COR-L47 (cell line): Measurements from ENCODE around the gene PNPLA7.
A peak's percentile ranks its signal among the peaks of the same experiment; 100 is the strongest.
"Not testable (repeated sequence)": the region's sequence is repeated elsewhere in the genome, so short reads cannot be mapped to it uniquely, and the experiment has no call there.

ENCODE experiments used
- DNase-seq: peaks from one replicate; lab custom pipeline; 2025; lab: John Stamatoyannopoulos, UW

Gene PNPLA7

DNA sequence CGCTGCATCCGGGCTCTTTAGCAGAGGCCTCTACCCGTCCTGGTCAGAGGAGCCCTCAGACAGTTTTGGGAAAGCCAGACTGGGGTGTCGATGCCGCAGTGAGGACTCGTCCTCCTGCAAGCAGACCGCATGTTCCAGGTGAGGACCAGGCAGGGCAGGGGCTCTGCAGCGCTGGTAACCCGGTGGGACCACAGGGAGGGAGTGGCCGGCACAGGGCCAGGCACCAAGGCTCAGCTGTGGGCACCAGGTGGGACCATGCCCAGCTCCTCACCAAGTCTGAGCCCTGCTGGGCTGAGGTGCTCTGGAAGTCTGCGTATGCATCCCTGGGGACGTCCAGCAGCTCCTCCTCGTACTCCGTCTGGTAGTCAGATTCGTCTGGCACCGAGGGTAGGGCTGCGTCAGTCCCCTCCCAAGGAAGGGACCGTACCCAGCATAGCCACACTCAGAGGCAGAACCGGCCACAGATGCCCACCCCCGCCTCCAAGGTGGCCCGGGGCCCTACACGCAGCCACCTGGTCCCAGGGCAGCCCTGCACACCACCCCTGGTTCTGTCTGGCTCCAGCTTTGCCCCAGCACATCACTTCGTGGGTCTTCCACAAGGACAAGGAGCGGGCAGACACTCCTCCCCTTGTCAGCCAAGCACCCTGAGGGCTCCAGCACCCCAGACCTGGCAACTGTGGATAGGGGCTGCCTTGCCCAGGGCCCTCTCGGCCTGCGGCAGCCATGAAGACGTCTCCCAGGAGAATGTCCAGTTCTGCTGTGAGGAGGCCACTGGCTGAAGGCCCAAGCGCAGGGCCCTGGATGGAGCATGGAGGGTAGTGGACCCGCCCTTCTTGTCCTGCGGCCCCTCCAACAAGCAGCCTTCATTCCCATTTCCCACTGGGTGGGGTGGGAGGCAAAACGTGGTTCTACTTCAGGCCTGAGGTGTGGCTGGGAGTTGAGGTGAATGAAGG is 89.6 kb downstream of the PNPLA7 start:
- DNase-seq, result no peak

DNA sequence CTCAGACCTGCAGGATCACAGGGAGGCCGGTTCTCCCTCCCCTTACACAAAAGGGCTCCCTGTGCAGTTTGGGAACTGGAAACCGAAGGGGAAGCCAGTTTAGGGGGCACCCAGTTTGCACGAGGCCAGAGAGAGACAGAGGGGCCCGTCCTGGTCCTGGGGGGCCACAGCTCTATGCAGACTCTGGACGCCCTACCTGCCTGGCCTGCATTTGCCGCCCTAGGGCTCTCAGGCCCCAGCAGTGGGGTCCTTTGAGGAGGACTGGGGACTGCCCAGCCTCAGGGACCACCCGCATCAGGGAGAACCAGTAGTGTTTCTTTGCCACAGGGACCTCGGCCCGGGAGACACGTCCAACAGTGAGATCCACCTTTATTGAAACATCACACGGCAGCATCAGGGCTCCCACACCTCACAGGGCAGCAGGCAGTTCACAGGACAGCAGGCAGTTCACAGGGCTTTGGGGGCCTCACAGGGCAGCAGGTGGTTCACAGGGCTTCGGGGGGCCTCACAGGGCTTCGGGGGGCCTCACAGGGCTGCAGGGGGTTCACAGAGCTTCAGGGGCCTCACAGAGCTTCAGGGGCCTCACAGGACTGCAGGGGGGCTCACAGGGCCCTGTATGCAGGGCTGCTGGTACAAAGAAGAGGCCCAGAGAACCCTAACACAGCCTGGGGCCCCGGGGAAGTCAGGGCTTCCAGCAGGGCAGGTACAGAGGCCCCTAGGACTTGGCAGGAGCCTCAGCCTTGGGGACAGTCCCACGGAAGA is 90.4 kb downstream of the PNPLA7 start:
- no peak for DNase-seq

DNA sequence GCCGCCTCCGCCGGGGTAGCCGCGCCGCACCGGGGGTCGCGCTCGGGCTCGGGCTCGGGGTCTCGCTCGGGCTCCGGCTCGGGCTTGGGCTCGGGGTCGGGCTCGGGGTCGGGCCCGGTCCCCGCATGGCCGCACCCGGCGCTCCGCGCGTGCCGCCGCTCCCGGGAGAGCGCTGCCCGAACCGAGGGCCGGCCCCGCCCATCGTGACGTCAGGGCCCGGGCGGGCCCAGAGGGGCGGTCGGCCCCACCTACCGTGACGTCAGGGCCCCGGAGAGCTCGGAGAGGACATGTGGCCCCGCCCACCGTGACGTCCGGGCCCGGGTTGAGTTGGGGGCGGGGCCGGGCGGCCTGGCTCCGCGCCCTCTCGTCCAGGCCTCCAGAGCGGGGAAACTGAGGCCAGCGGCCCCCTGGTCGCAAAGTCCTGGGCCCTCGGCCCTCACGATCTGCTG is 91.0 kb downstream of the PNPLA7 start, which contains the start of gene NSMF:
NSMF (minus strand) TSS at position 183 of the 449 bp plus-strand sequence. CDS start 232 bp downstream, outside the sequence.
- peak; percentile 93 for DNase-seq

DNA sequence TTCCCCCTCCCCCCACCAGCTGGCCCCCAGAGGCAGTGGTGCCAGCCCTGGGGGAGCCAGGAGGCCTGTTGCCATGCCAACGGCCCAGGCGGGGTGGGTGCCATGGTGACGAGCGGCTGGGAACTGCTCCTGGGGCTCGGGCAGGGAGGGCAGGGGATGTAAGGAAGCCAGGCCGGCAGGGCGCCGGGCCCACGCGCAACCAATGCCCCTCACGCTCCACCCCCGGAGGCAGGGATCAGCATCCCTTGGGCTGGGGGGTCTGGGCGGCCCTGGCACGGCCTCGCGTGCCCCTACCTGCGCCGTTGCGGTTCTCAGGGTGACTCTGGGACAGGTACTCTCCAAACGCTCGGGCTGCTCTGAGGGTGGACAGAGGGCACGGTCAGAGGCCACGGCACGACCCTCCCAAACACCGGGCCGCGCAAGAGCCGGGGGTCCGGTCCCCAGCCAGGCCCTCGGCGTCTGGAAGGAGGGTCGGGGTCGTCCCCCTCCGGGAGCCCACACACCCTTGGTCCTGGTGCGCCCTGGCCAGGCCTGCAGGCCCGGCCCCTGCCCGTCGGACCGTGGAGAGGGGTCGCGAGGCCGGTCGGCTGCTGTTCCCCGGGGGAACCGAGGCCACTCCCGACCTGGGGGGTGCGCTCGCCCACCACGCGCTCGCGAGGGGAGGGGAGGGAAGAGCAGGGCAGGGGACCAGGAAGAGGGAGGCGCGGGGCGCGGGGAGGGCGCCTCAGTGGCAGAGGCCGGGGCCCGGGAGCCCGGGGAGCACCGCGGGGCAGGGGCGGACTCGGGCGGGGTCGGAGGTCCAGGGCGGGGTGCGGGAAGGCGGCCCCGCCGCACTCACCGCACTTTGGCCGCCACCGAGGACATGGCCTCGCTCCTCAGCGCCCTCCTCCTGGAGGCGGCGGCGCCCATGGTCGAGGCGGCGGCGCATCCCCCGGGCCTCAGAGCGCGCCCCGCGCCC is 91.7 kb downstream of the PNPLA7 start:
- peak; percentile 91 for DNase-seq

DNA sequence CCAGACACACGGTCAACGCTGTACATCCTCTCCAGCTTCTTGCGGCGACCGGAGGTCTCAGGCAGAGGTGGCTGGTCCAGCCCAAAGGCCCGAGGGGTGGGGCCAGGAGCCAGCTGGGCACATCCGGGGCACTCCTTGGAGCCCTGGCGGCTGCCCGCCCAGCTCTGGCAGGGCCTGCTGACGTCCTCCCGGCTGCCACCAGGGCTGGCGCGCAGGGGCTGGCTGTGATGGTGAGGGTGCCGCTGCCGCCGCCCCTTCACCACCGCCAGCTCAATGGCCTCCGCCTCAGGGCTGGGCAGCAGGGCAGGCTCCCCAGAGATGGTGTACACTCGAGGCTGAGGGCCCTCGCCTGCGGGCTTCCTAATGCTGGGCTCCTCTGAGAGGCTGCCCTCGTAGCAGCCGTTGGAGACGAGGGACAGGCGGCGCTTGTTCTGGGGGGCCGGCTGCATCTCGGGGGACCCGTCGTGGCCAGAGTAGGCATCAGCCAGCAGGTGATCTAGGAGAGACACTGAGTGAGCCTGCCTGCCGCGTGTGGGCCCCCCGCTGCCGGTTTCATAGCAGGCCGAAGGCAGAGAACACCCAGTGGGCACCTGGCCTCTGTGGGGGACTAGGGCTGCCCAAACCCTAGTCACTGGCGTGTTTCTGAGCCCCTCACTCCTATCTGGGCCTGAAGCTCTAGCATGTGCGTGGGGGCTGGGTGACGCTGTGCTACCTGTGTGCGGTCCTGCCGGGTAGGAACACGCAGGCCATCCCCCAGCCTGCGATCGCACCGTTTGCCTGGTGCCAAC is 92.6 kb downstream of the PNPLA7 start:
- DNase-seq, result peak; percentile 63

DNA sequence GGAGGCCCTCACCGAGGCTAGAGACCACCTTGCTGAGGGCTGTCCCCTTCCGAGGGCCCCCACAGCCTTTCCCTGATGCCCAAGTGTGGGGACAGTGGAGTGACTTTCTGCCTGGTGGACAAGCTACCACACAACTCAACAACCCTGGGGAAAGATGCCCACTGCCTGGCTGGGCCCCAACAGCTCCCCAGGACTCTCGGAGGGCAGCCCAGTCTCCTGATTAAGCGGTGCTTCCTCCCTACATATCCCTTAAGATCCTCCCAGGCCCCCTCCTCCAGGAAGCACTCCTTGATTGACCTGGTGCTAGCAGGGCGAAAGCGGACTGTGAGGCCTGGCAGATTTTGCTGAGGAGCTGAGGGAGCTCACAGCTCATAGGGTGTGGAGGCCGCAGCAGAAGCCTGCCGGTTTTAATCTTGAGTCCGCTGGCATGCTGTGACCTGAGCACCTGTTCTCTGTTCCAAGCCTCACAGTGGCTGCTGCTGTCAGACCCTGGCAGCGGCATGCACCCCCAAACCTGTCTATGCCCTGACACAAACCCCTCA is 93.3 kb downstream of the PNPLA7 start:
- DNase-seq, result no peak

DNA sequence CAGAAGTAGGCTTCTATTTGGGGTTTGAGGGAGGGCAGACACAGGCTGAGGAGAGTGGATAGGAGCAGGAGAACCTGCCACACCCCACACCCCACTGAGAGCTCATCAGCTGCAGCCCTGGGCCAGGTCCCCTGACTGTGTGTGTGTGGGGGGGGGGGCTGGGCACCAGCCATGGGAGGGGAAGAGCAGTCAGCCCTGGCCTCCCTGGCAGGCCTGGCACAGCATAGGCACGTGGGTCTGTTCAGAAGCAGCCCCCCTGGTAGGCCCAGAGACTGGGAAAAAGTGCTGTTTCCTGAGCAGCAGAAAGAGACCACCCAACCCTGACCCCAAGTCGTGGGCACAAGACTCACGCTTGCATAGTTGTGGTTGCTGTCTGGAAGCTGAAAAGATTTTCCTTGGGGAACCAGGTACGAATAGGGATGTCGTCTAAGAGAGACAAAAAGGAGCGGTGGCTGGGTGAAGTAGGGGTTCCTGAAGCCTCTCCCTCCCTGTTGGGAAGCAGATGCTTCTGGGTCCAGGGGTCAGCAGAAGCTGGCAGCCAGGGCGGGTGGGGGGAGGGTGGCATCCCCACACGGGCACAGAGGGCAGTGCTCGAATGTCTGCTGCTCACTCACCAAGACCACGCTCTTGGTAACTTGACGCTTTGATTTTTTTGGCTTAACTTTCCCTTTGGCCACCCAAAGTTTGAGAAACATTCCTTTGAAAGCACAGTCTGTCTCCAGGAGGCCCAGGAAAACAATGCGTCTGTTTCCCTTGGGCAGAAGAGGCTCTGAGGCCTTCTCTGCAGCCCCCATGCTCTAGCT is 93.9 kb downstream of the PNPLA7 start:
- DNase-seq, result no peak

DNA sequence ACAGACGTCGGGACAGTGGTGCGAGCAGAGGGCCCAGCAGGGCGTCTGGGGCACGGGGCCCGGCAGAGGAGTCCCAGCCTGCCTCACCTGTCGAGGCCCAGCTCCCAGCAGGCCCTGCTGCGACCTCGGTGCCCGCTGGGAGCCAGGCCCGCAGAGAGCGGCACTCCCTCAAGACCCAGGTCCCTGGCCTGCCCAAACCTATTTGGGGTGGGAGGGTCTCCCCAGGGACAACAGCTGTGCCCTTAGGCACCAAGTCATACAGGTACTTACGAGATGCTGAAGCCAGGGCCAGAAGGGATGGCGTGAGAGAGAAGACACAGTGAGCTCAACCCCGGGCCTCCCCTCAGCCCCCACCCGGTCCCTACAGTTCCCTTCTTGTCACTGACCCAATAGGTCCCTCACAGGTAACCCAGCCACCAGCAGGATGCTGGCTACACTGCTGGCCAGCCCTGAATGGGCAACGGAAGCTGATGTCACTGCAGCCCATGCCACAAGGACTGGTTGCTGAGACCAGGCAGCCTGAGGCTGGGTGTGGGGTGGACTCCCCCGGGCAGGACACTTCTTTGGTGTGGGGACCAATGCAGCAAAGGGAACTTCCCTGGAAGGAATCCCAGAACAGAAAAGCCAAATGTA is 94.7 kb downstream of the PNPLA7 start:
- DNase-seq, result no peak

DNA sequence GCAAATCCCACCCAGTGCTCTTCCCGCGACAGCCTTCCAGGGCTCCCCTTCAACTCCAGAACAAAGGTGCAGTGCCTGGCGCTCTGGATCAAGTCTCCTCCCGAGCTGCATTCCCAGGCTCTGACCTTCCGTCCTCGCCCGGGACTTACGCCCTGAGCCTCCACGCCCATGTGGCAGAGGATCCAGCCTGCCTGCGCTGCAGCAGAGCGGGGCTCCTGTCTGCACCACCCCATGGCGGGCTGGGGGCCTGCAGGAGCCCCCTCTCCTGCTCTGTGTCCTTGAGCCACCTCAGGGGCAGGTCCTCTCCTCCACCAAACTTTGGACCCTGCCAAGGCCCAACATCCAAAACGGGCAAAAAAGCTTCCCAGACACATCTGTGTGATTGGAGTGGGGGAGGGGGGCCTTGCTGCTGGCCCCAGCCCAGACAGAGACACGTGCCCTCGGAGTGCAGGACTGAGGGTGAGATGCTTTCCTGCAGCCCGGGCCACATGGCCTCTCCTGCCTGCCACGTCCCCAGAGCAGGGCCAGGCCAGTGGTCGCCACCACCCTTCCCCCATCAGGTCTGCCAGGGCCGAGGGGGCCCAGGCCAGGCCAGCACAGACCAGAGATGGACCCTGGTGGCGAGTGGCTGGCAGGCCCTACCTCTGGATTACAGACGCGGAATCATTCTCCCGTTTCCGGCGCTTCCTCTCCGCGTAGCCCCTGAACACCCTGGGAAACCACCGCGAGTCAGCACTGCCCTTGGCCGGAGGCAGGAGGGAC is 95.4 kb downstream of the PNPLA7 start:
- no peak for DNase-seq

DNA sequence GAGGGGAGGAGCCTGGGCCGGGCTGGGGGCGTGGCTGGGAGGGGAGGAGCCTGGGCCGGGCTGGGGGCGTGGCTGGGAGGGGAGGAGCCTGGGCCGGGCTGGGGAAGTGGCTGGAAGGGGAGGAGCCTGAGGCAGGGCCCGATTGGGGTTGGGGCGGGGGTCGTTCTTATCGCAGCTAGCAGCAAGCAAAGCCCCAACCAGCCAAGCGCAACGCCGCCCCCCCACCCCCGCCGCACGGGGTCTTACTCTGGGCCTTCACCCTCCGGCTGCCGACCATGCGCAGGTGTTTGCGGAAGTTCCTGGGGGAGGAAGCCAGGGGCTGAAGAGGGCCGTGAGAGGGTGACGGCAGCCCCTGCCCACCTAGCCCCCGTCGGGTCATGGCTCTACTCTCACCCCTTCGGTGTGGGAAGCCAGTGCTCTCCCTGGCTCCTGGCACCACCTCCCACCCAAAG is 96.0 kb downstream of the PNPLA7 start:
- DNase-seq, result no peak

DNA sequence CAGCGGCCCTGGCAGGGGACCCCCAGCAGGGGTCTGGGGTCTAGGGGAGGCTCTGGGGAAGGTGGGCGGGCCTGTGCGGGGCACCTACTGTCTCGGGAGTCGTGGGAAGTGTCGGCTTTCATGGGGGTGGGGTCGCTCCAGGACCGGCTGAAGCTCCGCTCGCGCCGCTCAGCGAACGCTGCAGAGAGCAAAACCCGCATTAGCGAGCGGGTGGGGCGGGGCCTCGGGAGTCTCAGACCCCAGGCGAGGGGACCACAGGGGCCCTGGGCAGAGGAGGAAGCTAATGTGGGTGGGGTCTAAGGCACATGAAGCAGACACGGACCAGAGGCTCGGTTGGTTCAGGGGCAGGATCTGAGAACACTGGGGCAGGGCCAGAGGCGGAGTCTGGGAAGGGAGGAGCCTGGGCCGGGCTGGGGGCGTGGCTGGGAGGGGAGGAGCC is 96.5 kb downstream of the PNPLA7 start:
- DNase-seq, result no peak

DNA sequence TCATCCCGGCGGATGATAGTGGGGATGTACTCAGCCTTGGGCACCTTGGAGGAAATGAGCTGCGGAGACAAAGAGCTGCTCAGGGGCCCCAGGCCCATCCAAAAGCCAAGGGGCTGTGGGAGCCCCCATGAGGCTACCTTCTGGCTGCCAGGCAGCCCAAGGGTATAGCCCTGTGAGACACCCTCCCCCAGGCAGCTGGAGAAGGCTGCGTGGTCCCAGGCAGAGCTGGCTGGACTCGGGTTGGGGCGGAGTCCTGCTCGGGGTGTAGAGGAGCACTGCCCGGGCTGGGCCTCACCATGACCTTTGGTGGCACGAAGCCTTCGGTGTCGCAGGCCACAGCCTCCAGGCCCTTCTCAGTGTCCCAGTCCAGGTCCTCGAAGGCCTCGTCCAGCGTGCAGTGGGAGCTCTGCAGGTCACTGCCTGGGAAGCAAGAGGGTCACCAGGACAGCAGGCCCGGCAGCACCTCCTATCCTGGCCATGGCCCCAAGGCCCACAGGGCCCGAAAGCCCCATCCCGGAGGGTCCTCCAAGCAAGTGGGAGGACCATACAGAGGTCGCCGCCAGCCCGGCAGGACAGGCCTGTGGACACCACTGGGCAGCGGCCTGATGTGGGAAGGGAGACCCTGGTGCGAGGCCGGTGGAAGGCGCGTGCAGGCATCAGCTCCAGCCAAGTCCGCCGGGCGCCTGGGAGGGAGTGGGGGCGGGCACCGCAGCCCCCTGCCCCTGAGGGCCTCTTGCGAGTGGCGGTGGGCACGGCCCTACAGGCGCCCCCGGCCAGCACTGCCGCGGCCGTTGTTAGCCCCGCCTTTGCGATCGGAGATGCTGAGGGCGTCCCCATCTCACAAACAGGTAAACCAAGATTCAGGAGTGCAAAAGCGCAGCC is 97.2 kb downstream of the PNPLA7 start:
- no peak for DNase-seq

DNA sequence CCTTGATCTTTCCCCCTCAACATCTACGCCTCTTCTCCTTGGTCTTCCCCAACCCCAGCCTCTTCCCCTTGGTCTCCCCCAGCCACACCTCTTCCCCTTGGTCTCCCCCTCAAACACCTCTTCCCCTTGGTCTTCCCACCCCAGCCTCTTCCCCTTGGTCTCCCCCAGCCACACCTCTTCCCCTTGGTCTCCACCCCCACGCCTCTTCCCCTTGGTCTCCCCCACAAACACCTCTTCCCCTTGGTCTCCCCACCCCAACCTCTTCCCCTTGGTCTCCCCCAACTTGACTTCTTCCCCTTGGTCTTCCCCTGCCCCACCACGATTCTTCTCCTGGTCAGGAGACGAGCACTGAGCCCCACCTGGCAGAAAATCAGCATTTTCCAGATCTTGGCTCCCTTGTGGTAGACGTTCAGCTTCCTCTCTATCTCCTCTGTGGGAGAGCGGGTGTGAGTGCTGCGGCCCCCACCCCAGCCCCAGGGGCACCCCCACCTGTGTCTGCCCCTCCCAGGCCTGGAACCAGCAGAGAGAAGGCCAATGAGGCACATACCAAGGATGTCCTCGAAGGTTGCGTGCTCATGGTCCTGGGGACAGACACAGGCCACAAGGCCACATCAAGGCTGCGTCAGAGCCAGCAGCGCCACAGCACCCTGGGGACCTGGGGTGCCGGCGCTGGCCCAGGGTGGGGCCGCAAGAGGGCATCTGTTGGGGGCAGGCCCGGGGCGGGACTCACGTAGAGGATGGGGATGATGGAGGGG is 98.0 kb downstream of the PNPLA7 start:
- no peak for DNase-seq

DNA sequence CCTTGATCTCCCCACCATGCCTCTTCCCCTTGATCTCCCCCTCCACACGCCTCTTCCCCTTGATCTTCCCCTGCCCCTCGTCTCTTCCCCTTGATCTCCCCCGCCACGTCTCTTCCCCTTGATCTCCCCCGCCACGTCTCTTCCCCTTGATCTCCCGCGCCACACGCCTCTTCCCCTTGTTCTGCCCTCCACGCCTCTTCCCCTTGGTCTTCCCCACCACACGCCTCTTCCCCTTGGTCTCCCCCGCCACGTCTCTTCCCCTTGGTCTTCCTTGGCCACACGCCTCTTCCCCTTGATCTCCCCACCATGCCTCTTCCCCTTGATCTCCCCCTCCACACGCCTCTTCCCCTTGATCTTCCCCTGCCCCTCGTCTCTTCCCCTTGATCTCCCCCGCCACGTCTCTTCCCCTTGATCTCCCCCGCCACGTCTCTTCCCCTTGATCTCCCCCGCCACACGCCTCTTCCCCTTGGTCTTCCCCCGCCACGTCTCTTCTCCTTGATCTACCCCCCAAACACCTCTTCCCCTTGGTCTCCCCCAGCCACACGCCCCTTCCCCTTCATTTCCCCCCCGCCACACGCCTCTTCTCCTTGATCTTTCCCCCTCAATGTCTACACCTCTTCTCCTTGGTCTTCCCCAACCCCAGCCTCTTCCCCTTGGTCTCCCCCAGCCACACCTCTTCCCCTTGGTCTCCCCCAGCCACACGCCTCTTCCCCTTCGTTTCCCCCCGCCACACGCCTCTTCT is 98.8 kb downstream of the PNPLA7 start:
- not testable (repeated sequence) for DNase-seq

DNA sequence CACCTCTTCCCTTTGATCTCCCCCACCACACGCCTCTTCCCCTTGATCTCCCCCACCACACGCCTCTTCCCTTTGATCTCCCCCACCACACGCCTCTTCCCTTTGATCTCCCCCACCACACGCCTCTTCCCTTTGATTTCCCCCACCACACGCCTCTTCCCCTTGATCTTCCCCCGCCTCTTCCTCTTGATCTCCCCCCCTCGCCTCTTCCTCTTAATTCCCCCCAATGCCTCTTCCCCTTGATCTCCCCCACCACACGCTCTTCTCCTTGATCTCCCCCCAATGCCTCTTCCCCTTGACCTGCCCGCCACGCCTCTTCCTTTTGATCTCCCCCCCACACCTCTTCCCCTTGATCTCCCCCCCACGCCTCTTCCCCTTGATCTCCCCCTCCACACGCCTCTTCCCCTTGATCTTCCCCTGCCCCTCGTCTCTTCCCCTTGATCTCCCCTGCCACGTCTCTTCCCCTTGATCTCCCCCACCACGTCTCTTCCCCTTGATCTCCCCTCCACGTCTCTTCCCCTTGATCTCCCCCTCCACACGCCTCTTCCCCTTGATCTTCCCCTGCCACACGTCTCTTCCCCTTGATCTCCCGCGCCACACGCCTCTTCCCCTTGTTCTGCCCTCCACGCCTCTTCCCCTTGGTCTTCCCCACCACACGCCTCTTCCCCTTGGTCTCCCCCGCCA is 99.5 kb downstream of the PNPLA7 start:
- DNase-seq, result not testable (repeated sequence)
